Pancreas (tissue), 10 donors: ENCODE measurements around the gene SIDT1. TPM values are rescaled to one million over a fixed set of nuclear protein-coding genes. Genes with fewer than 3 reads are reported as not detected.

Experiments used
- ATAC-seq, 4 donors: fragments of 200-7000 bp; cut with Tn5 transposase; one replicate each; pipeline versions ENCODE4 v1.8.0 to v1.9.1; 2020; ENCODE audit warnings: mild to moderate bottlenecking in 4 of 4, moderate library complexity in 4 of 4
- DNase-seq, 6 donors: peaks; one replicate each; pipeline ENCODE4 v3.0.0-alpha.2; 2020
- FAIRE-seq: peaks from 2 replicates; lab custom pipeline; 2012; peaks lifted over from hg19 to GRCh38; lab: Jason Lieb, UNC
- H3K27ac ChIP-seq, 4 donors: fragments of 200-600 bp; sonication (generic); 1 replicate in 3 of 4; 2 replicates in 1 of 4; pipeline versions ENCODE4 v1.5.0 to v1.8.0; 2020
- H3K27me3 ChIP-seq, 4 donors: fragments of 200-600 bp; one replicate each; pipeline ENCODE4 v1.8.0; 2021
- H3K36me3 ChIP-seq, 3 donors: fragments of 200-600 bp; sonication (generic) in 1 of 3; one replicate each; pipeline versions ENCODE4 v1.5.0 to v1.8.0; 2020 to 2021
- H3K4me1 ChIP-seq, 3 donors: fragments of 200-600 bp; one replicate each; pipeline ENCODE4 v1.8.0; 2021
- H3K4me3 ChIP-seq, 4 donors: fragments of 200-600 bp; sonication (generic) in 2 of 4; one replicate each; pipeline versions ENCODE4 v1.5.0 to v1.8.0; 2020 to 2021
- H3K9me3 ChIP-seq, 4 donors: fragments of 200-600 bp; one replicate each; pipeline ENCODE4 v1.8.0; 2021
- WGBS, 2 donors: extraction: QIAGEN DNeasy Blood & Tissue Kit; methylation state at CpG; one replicate each; pipeline ENCODE4 v1.1.7; 2013; 5-methylcytosine and 5-hydroxymethylcytosine counted together
- intact Hi-C, 3 donors: fragments of 100-400 bp; cut with DNase I; formaldehyde crosslinking; loops; one replicate each; pipeline versions ENCODE4 v1.11.1 to v1.14.2; 2022
- polyA plus RNA-seq, 2 donors: library from polyadenylated mRNA; stranded (reverse); fragments of 200-250 nt; gene quantifications; one replicate each; pipeline ENCODE4 v1.2.3, GENCODE V29; 2013
- total RNA-seq, 6 donors: library from RNA; stranded (reverse); fragmentation: NEBNext Ultra II Directional in 4 of 6; extraction: Animal tissue kit (Norgen Biotek cat#: 25700) in 4 of 6; gene quantifications; one replicate each; pipeline versions ENCODE4 v1.2.1 to v1.2.4, GENCODE V29; 2021 to 2023
- TF ChIP-seq, protein P1 (sequence below), 4 donors: fragments of 200-600 bp; sonication (generic) in 3 of 4; IDR thresholded peaks; one replicate each; pipeline versions ENCODE4 v1.5.0 to v1.8.0; 2021; ENCODE audit warnings: antibody characterized with exemption in 4 of 4
- donor health status: healthy with polysubstance abuse.
- donor health status: DM: no; HTN: no; CAD: no; lungs with moderate emphysema.
- donor health status: DM: no; HTN: no; CAD: no.
- donor health status: control.
- donor health status: control.
- donor health status: Bipolar disorder and iron deficiency.
- donor health status: DM: yes; HTN: yes; CAD: no.
- donor health status: DM: no; HTN: no; CAD: no.
- donor health status: DM: no; HTN: no; CAD: no.
- donor health status: DM: yes; HTN: yes; CAD: no.

SIDT1 gene
- total and polyA plus RNA-seq, 8 donors, result 0.28 to 2.6 (median 1.0) TPM

DNA sequence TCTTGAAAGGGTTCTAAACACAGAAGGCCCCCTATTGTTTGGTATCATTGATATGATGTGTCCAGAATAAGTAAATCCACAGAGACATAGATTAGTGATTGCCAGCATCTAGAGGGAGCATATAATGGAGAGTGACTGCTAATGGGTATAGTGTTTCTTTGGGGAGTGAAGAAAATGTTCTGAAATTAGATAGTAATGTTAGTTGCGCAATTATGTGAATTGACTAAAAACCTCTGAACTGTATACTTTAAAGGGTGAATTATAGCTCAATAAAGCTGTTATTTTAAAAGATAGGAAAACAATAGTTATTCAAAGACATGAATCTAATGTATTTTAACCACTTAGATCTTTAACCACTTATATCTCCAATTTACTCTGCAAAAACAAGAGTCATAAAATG is 23.4 kb upstream of the SIDT1 start:
- WGBS, 2 donors, result 56 to 98% methylated on average over 1 of the region's 1 CpG
- no peaks in the 10 kb centered on the region for H3K27me3 ChIP-seq
- DNase-seq (no peak), FAIRE-seq (no peak), ATAC-seq (no peak)
- H3K27ac ChIP-seq, result no peak overlapping the region
- no peak overlapping the region for H3K4me3 ChIP-seq
- TF ChIP-seq, protein P1, sequence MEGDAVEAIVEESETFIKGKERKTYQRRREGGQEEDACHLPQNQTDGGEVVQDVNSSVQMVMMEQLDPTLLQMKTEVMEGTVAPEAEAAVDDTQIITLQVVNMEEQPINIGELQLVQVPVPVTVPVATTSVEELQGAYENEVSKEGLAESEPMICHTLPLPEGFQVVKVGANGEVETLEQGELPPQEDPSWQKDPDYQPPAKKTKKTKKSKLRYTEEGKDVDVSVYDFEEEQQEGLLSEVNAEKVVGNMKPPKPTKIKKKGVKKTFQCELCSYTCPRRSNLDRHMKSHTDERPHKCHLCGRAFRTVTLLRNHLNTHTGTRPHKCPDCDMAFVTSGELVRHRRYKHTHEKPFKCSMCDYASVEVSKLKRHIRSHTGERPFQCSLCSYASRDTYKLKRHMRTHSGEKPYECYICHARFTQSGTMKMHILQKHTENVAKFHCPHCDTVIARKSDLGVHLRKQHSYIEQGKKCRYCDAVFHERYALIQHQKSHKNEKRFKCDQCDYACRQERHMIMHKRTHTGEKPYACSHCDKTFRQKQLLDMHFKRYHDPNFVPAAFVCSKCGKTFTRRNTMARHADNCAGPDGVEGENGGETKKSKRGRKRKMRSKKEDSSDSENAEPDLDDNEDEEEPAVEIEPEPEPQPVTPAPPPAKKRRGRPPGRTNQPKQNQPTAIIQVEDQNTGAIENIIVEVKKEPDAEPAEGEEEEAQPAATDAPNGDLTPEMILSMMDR (IDR thresholded peaks at IDR 0.05), result no peak
- intact Hi-C loops, result no loop called here
- peaks cover 0 to 7% (median 6%) of the 10 kb centered on the region in 3 donors for H3K4me1 ChIP-seq
- H3K36me3 ChIP-seq, result no peaks in the 10 kb centered on the region
- H3K9me3 ChIP-seq, result no peaks in the 10 kb centered on the region

DNA sequence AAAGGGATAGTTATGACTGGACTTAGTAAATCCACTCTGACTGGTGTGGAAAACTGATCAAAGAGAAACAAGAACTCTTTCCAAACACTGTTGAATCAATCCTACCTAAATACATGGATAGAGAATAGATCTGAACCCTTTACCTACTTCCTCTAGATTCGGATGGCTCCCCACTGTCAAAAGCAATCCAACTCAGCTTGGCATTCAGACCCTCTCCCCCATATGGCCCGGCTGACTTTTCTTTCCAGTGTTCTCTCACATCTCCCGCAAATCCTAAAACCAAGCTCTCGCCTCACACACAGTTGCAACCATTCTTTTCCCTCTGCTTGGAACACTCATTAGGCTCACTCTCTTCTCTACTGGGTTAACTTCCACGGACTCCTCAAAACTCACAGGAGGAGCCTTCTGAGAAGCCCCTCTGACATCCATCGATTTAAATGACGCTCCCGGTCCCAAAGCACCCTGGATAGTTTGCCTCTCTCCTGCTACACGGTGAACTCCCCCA is 18.0 kb upstream of the SIDT1 start:
- H3K27me3 ChIP-seq, result peaks cover 0 to 5% (median 0%) of the 10 kb centered on the region in 4 donors
- H3K27ac ChIP-seq, result peak overlapping the region; percentile 55 to 86 (median 72)
- 0% methylated on average over 9 of the region's 9 CpGs for WGBS, 2 donors
- no peak for DNase-seq
- H3K4me3 ChIP-seq, result peak overlapping the region; percentile 34 to 75 (median 54)
- H3K36me3 ChIP-seq, result no peaks in the 10 kb centered on the region
- no peak for FAIRE-seq
- intact Hi-C loops, result no loop called here
- H3K9me3 ChIP-seq, result no peaks in the 10 kb centered on the region
- peak; percentile 6 to 24 (median 17) for ATAC-seq
- TF ChIP-seq, protein P1 (IDR thresholded peaks at IDR 0.05), result no peak
- H3K4me1 ChIP-seq, result peaks cover 0 to 8% (median 7%) of the 10 kb centered on the region in 3 donors

- peak in 2 of 4 donors; percentile 5 to 43 for ATAC-seq
- no peak for DNase-seq
- no peak for FAIRE-seq
- H3K9me3 ChIP-seq, result no peaks in the 10 kb centered on the region
- H3K27ac ChIP-seq, result peak overlapping the region in 1 of 4 donors; percentile 86
- TF ChIP-seq, protein P1 (IDR thresholded peaks at IDR 0.05), result no peak
- H3K4me3 ChIP-seq, result peak overlapping the region in 1 of 4 donors; percentile 75
- intact Hi-C loops, result no loop called here
- H3K4me1 ChIP-seq, result peaks cover 0 to 8% (median 7%) of the 10 kb centered on the region in 3 donors
- H3K27me3 ChIP-seq, result peaks cover 0 to 5% (median 0%) of the 10 kb centered on the region in 4 donors
- WGBS, 2 donors, result 24 to 33% methylated on average over 5 of the region's 5 CpGs
- H3K36me3 ChIP-seq, result no peaks in the 10 kb centered on the region
These were observed 16.2 kb upstream of the SIDT1 start for GRCh38 chr3:113516115-113516505.

DNA sequence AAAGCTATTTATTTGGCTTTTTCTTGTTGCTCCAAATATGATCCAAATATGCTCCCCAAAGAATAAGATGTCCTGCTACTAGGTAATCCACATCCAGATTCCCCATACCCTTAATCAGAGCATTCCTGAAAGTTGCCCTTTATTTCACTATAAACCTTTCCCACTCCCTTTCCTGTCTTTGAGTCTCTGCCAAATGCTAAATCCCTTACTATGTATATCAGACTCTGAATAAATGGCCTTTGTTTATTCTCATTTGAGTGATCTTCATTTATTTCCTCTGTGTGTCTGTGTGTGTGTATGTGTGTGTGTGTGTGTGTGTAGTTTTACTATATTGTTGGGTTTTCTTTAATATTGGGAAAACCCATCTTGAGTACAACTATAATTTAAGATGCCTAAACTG is 10.4 kb upstream of the SIDT1 start:
- no peak for ATAC-seq
- no peak overlapping the region for H3K4me3 ChIP-seq
- DNase-seq, result no peak
- no peaks in the 10 kb centered on the region for H3K36me3 ChIP-seq
- TF ChIP-seq, protein P1 (IDR thresholded peaks at IDR 0.05), result no peak
- H3K9me3 ChIP-seq, result no peaks in the 10 kb centered on the region
- H3K27ac ChIP-seq, result no peak overlapping the region
- intact Hi-C loops, result no loop called here
- no peak for FAIRE-seq
- no peaks in the 10 kb centered on the region for H3K4me1 ChIP-seq
- H3K27me3 ChIP-seq, result peaks cover 0 to 5% (median 0%) of the 10 kb centered on the region in 4 donors

DNA sequence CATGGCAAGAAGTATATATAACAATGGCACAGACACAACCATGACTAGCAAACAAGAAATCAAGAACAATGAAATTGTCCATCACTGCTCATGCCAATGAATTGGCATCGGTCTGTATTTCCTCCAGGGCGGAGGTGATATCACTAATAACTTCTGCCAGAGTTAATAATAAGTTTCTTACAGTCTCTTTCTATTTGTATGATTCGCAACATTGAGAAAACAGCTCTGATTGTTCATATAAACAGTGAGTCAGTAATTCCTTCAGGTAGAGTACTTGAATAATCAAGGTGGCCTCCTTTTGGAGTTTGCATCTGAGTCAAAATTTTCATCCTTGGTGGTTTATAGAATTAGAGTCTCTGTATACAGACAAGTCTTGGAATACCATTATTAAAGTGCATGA is 9.1 kb upstream of the SIDT1 start:
- H3K4me1 ChIP-seq, result no peaks in the 10 kb centered on the region
- FAIRE-seq (no peak), ATAC-seq (no peak), DNase-seq (no peak)
- intact Hi-C loops, result no loop called here
- TF ChIP-seq, protein P1 (IDR thresholded peaks at IDR 0.05), result no peak
- H3K36me3 ChIP-seq, result no peaks in the 10 kb centered on the region
- no peaks in the 10 kb centered on the region for H3K9me3 ChIP-seq
- 67 to 79% methylated on average over 3 of the region's 3 CpGs for WGBS, 2 donors
- H3K4me3 ChIP-seq, result no peak overlapping the region
- no peak overlapping the region for H3K27ac ChIP-seq
- peaks cover 0 to under 1% (median 0%) of the 10 kb centered on the region in 4 donors for H3K27me3 ChIP-seq
